ENCODE data around the gene FXYD5.

FXYD5 gene

GRCh38 chr19:35119091-35119490 is 35.4 kb upstream of the FXYD5 start:
- Histone ChIP-seq H3K27me3 (ENCODE audit: insufficient read depth, poor library complexity, severe bottlenecking) (no peaks in the 10 kb centered on the region), H3K4me3 (ENCODE audit: severe bottlenecking) (no peak overlapping the region), H3K4me1 (ENCODE audit: insufficient read depth, poor library complexity, severe bottlenecking) (peaks cover 46% of the 10 kb centered on the region), H3K27ac (ENCODE audit: poor library complexity, severe bottlenecking) (peak overlapping the region; percentile 92), H3K9me3 (ENCODE audit: severe bottlenecking) (no peaks in the 10 kb centered on the region), H3K36me3 (ENCODE audit: low read depth) (peaks cover 43% of the 10 kb centered on the region)
- DNase-seq (ENCODE audit: low spot score) (no peak), ATAC-seq (ENCODE audit: low read depth) (no peak)
- TF ChIP-seq CTCF (IDR thresholded peaks at IDR 0.05; ENCODE audit: poor library complexity, severe bottlenecking), result no peak

- peaks cover 51% of the 10 kb centered on the region for H3K4me1 ChIP-seq (ENCODE audit: insufficient read depth, poor library complexity, severe bottlenecking)
- ATAC-seq (ENCODE audit: low read depth) (no peak), DNase-seq (ENCODE audit: low spot score) (no peak)
- no peaks in the 10 kb centered on the region for H3K27me3 ChIP-seq (ENCODE audit: insufficient read depth, poor library complexity, severe bottlenecking)
- TF ChIP-seq CTCF (IDR thresholded peaks at IDR 0.05; ENCODE audit: poor library complexity, severe bottlenecking), result no peak
- no peaks in the 10 kb centered on the region for H3K9me3 ChIP-seq (ENCODE audit: severe bottlenecking)
- H3K4me3 ChIP-seq (ENCODE audit: severe bottlenecking), result no peak overlapping the region
- peaks cover 43% of the 10 kb centered on the region for H3K36me3 ChIP-seq (ENCODE audit: low read depth)
- peak overlapping the region; percentile 92 for H3K27ac ChIP-seq (ENCODE audit: poor library complexity, severe bottlenecking)
These were observed 34.9 kb upstream of the FXYD5 start for GRCh38 chr19:35119578-35120155.

- TF ChIP-seq CTCF (IDR thresholded peaks at IDR 0.05; ENCODE audit: poor library complexity, severe bottlenecking), result no peak
- Histone ChIP-seq H3K4me1 (ENCODE audit: insufficient read depth, poor library complexity, severe bottlenecking) (peaks cover 54% of the 10 kb centered on the region), H3K27me3 (ENCODE audit: insufficient read depth, poor library complexity, severe bottlenecking) (no peaks in the 10 kb centered on the region), H3K36me3 (ENCODE audit: low read depth) (peaks cover 43% of the 10 kb centered on the region), H3K27ac (ENCODE audit: poor library complexity, severe bottlenecking) (peak overlapping the region; percentile 92), H3K9me3 (ENCODE audit: severe bottlenecking) (no peaks in the 10 kb centered on the region), H3K4me3 (ENCODE audit: severe bottlenecking) (no peak overlapping the region)
- DNase-seq (ENCODE audit: low spot score), result peak; percentile 91
- ATAC-seq (ENCODE audit: low read depth), result peak; percentile 60
These were observed 34.0 kb upstream of the FXYD5 start for GRCh38 chr19:35120492-35120891.

- no peak for TF ChIP-seq CTCF (IDR thresholded peaks at IDR 0.05; ENCODE audit: poor library complexity, severe bottlenecking)
- Histone ChIP-seq H3K4me1 (ENCODE audit: insufficient read depth, poor library complexity, severe bottlenecking) (peaks cover 58% of the 10 kb centered on the region), H3K9me3 (ENCODE audit: severe bottlenecking) (no peaks in the 10 kb centered on the region), H3K27ac (ENCODE audit: poor library complexity, severe bottlenecking) (peak overlapping the region; percentile 92), H3K4me3 (ENCODE audit: severe bottlenecking) (no peak overlapping the region), H3K27me3 (ENCODE audit: insufficient read depth, poor library complexity, severe bottlenecking) (no peaks in the 10 kb centered on the region), H3K36me3 (ENCODE audit: low read depth) (peaks cover 43% of the 10 kb centered on the region)
- ATAC-seq (ENCODE audit: low read depth) (no peak), DNase-seq (ENCODE audit: low spot score) (no peak)
These were observed 33.6 kb upstream of the FXYD5 start for GRCh38 chr19:35120898-35121297.

Data from RWPE2 (cell line).